DMS 273 treated with DMSO at 0.1 percent for 48 hours (cell line): ENCODE measurements around the gene DHTKD1.
"Not testable (repeated sequence)": the region's sequence is repeated elsewhere in the genome, so short reads cannot be mapped to it uniquely, and the experiment has no call there.

Experiments used
- DNase-seq: peaks from one replicate; lab custom pipeline; 2025; lab: John Stamatoyannopoulos, UW

The DHTKD1 gene

DNA sequence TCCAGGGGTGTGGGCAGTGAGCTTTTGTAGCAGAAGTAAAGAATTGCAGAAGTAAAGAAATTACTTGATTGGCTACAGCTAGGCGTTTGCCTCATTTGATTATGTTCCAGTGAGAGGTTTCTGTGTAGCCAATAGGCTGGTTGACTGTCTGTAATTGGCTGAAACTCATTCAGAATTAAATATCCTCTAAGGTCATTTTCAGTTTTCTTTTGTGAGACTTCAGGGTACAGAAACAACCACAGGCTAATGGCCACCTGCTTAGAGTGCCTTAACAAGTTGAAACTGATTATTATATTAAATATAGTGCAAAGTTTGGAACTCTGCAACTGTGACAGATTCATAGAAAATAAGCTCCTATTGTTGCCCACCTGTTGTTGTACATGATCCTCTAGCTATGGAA lies 71.3 kb downstream of the DHTKD1 start:
- DNase-seq: no peak

DNA sequence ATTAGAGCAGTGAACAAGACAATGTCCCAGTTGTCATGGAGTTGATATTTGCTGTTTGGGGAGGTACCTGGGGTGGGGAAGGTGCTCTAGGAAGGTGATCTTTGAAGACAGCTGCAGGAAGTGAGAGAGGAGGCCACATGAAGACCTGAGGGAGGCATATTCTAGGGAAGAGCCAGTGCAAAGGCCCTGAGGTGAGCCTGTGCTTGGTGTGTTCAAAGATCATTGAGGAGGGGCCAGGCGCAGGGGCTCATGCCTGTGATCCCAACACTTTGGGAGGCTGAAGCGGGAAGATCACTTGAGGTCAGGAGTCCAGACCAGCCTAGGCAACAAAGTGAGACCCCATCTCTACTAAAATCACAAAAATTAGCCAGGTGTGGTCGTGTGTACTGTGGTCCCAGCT lies 75.8 kb downstream of the DHTKD1 start:
- DNase-seq: no peak

DNA sequence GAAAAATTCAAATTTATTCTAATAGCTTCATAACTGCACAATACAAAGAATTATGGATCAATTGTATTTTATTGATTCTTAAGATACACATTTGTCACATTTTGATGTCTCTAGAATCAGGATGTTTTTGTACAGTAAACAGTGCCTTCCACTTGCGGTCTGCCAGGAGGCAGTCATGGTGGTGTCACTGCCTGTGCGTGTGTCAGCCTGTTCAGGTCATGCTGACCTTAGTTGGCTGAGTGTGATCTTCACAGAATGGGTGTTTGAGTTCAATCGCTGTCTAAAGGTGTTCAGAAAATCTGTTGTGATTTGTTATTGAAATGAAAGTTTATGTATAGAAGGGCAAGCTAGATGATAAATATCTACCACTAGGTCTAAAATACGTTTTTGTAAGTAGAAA lies 81.4 kb downstream of the DHTKD1 start:
- DNase-seq: no peak

GRCh38 chr10:12154516-12154915 lies 85.8 kb downstream of the DHTKD1 start:
- DNase-seq: no peak

GRCh38 chr10:12156367-12157123 lies 87.8 kb downstream of the DHTKD1 start:
- DNase-seq: no peak

DNA sequence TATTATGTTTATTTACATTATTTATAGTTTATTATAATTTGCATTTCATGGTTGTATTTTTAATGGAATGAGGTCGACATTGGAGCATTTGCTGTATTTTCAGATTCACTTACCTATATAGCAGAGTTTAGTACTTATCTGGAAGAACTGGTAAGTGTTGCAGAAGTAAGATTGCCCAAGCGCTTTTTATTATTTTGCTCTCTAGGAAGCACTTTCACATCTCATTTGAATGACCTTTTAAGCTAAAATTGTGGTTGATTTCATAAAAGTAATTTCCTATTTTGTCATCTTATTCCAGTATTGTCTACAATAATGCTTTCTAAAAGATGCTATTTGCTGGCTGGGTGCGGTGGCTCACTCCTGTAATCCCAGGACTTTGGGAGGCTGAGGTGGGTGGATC lies 89.4 kb downstream of the DHTKD1 start:
- no peak for DNase-seq

DNA sequence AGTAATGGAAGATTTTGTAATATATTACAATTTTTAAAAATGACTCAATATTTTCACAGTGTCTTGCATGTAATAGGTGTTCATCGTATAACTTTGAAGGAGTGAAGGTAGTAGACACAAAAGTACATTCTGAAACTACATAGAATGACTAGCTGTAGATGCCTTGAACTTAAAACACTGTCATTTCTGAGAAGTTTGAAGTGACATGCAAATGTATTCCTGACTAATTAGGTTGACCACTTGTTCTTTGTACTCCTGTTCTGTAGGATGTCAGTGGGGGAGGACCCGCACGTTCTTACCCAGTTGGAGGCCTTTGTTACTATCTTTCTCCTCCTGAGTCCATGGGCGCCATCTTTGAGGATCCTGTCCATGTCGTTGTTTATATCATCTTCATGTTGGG lies 91.9 kb downstream of the DHTKD1 start:
- DNase-seq: no peak

DNA sequence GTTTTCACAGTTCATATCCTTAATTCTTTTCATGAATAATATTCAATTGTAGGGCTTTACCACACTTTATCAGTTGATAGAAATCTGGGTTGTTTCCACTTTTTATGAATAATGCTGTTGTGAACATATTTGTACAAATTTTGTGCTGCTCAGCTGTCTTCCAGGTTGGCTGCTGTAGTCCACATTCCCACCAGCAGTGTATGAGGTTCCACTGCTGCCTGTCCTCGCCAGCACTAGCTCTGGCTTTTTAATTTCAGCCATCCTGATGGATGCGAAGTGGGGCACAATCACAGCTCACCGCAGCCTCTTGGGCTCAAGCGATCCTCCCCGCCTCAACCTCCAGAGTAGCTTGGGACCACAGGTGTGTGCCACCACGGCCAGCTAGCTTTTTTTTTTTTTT lies 94.2 kb downstream of the DHTKD1 start:
- no peak for DNase-seq

GRCh38 chr10:12164085-12164484 lies 95.3 kb downstream of the DHTKD1 start:
- no peak for DNase-seq

DNA sequence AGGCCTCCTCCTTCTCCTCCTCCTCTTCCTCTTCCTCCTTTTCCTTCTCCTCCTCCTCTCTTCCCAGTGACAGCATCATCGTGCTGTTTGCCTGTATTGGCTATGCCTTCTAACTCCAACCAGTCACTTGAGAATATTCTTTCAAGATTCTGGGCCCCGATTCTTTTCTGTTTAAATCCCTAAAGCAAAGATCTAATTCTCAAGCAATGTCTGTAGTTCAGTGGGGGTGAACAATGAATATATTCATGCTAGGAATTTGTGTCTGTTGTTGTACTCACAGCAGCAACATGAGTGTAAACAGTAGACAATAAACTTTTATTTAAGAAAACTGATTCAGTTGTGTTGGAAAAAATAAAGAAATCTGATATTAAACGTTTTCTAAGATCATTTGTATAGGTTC lies 96.3 kb downstream of the DHTKD1 start:
- no peak for DNase-seq

DNA sequence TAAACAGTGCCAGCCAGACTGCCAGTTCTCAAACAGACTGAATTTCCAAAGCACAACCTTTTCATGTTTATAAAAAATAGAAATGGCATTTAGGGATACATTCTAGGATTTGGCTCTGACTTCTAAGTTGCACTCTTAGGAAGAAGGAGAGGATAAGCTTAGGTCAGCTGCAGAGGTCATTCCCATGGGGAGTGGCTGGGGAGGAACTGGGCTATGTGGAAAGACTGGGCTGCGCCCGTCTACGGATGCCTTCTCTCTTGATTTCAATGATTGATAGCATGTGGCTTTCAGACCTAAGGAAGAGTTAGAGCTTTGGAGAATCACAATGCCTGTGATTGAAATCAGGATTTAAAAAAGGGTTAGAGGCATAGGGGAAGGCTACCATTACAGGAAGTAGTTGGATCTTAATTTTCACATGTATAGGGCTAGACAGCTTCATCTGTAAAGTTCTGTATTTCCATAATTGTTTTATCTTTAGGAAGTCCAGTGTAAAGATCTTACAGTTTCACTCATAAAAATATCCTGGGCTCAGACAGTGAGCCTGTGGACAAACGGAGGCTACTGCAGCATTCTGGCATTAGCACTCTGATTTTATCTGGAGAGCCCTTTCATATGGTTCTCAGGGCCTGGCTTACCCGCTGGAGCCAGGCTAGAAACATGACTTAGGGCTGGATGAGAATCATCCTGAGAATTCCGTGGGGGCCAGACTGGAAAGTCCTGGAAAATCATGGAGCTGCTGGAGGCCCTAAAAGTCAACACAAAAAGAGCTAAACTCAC lies 97.4 kb downstream of the DHTKD1 start:
- DNase-seq: no peak

DNA sequence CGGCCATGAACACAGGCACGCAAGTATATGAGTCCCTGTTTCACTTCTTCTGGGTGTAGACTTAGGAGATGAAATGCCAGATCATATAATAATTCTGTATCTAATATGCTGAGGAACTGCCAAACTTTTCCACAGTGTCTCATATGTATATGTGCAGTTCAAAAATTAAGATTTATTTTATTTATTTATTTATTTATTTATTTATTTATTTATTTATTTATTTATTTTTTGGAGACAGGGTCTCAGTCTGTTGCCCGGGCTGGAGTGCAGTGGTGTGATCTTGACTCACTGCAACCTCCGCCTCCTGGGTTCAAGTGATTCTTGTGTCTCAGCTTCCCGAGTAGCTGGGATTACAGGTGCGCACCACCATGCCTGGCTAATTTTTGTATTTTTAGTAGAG lies 102.8 kb downstream of the DHTKD1 start:
- DNase-seq: not testable (repeated sequence)
